RPMI8226 (cell line): ENCODE data around the gene TSTD2.

Experiments used
- DNase-seq: peaks from one replicate; pipeline ENCODE4 v3.0.0-alpha.2; 2015

The TSTD2 gene

GRCh38 chr9:97560154-97560553, 73.0 kb downstream of the TSTD2 start:
- DNase-seq = no peak

- peak; percentile 78 for DNase-seq
Measured at GRCh38 chr9:97559111-97559514, 74.1 kb downstream of the TSTD2 start.

GRCh38 chr9:97558701-97559101, 74.5 kb downstream of the TSTD2 start:
- peak; percentile 57 for DNase-seq

GRCh38 chr9:97557606-97558095, 75.5 kb downstream of the TSTD2 start:
- peak; percentile 38 for DNase-seq

GRCh38 chr9:97556721-97557605, 76.2 kb downstream of the TSTD2 start:
- peak; percentile 22 for DNase-seq

- DNase-seq = no peak
Measured at GRCh38 chr9:97556036-97556720, 77.0 kb downstream of the TSTD2 start.

GRCh38 chr9:97555164-97555563, 78.0 kb downstream of the TSTD2 start:
- DNase-seq = no peak

GRCh38 chr9:97554566-97555075, 78.5 kb downstream of the TSTD2 start:
- no peak for DNase-seq

- DNase-seq = no peak
Measured at GRCh38 chr9:97553841-97554240, 79.3 kb downstream of the TSTD2 start.

- no peak for DNase-seq
Measured at GRCh38 chr9:97553141-97553540, 80.0 kb downstream of the TSTD2 start.

GRCh38 chr9:97551308-97551707, 81.9 kb downstream of the TSTD2 start:
- DNase-seq = no peak

GRCh38 chr9:97550386-97550785, 82.8 kb downstream of the TSTD2 start:
- DNase-seq = no peak
